ENCODE data around the gene PRPSAP2.

The PRPSAP2 gene

DNA sequence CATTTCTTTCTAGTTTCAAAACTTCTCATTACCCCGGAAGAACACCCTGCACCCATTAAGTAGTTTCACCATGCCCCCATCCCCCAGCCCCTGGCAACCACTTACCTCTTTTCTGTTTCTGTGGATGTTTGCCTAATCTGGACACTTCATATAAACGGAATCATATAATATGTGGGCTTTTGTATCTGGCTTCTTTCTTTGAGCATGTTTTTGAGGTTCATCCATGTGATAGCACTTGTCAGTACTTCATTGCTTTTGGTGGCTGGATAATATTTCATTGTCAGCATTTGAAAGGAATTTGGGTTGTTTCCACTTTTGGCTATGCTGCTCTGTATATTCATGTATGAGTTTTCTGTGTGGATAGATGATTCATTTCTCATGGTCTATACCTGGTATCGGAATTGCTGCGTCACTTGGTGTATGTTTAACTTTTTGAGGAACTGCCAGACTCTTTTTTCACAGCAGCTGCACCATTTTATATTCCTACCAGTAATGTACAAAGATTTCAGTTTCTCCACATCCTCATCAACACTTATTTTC, 64.1 kb downstream of the PRPSAP2 start:
- TF ChIP-seq GATA2 (IDR thresholded peaks at IDR 0.05; ENCODE audit: low read depth, low read length) (no peak), GATA3 (IDR thresholded peaks at IDR 0.05; ENCODE audit: low read depth, low read length) (no peak)

DNA sequence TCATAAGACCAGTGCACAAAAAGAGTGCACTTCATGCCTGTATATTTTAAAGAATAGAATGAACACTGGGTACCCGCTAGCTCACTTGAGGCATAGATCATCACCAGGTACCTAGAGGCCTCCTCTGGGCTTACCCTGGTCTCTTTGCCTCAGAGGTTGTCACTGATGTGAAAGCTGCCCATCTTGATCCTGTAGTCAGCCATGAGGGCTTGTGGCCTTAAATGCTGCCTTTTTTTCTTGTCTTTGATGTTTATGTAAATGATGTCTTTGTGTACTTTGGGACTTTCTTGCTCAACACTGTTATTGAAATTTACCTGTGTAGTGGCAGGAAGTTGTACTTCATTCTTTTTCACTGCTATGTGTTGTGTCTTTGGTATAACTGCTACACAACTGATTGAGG, 67.3 kb downstream of the PRPSAP2 start:
- TF ChIP-seq GATA3 (IDR thresholded peaks at IDR 0.05; ENCODE audit: low read depth, low read length) (no peak), GATA2 (IDR thresholded peaks at IDR 0.05; ENCODE audit: low read depth, low read length) (no peak)

DNA sequence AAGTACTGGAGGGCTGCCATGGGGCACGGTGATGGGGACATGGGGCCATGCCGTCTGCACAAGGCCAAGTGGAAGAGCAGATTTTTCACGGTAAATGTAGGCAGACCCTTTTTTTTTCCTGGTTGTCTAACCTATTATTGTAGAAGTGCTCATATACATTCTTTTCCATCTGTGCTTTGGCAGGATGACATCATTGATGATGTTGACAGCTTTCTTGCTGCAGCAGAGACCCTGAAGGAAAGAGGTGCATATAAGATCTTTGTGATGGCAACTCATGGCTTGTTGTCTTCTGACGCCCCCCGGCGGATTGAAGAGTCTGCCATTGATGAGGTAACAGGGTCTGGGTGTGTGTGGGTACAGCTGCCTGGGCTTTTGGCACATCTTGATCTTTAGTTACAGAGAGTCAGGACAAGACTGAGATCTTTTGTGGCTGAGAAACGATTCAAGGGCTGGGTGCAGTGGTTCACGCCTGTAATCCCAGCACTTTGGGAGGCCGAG, 70.7 kb downstream of the PRPSAP2 start:
- TF ChIP-seq GATA2 (IDR thresholded peaks at IDR 0.05; ENCODE audit: low read depth, low read length) (no peak), GATA3 (IDR thresholded peaks at IDR 0.05; ENCODE audit: low read depth, low read length) (no peak)

DNA sequence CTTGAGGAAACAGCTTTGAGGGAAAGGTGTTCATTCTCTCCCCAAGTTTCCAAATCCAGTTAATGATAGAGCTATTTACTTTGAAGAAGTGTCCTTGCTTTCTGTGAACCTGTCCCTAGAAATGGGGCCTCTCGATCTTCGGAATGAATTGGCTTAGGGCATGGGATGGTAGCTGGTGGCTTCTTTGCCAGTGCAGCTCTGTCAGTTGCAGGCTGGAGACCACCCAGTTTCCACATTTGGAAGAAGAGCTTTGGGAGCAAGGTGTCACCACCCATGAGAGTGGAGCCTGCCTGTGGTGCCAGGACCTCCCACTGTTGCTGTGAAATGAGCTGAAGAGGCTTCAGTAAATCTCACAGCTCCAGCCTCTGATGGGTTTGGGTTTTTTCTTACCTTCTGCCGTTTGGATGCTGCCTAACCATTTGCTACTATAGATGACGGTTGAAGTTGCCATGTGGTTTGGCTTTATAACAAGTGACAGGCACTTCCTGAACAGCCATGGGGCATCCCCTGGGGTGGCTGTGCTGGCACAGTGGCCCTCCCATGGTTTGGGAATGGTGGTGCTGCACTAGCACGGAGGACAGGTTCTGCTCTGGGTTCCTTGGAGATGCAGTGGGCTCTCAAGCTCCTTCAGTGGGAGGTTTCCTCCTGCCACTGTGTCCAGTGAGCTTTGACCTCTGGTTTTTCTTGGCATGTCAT, 74.6 kb downstream of the PRPSAP2 start:
- no peak for TF ChIP-seq GATA3 (IDR thresholded peaks at IDR 0.05; ENCODE audit: low read depth, low read length)
- TF ChIP-seq GATA2 (IDR thresholded peaks at IDR 0.05; ENCODE audit: low read depth, low read length) = no peak

DNA sequence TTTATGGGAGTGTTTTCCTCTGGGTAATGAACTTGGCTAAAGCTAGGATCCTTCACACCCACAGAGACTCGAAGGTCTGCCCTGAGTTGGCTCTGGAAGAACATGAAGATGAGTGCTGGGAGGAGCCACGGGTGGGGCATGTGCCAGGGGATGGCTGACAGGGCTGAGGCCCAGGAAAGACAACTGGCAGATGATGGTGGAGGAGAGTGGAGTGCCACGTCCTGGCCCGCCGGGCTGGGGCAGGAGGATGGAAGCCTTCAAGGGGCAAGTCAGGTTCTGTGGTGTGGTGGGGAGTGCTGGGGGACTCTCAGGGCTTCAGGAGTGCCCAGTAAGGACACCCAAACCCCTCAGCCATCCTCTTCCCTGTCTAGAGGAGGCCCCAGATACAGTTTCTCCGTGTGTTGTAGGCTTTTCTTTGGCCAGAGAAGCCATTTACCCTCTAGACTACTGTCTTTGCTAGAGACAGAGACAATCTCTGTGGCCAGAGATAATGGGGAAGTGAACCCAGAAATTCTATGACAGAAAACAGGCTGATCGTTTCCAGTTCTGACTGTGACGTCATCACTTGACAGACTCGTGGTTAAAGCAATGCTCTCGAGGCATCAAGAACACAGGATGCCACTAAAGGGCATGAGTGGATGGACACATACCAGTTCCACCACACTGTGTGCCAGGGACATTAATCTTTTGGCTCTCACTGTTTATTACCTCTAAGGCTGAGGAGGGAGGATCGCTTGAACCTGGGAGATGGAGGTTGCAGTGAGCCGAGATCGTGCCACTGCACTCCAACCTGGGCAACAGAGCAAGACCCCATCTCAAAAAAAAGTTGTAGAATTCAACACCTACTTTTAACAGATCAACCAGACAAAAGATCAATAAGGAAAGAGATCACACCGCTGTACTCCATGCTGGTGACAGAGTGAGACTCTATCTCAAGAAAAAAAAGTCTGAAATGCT, 75.4 kb downstream of the PRPSAP2 start:
- TF ChIP-seq GATA2 (IDR thresholded peaks at IDR 0.05; ENCODE audit: low read depth, low read length) (no peak), GATA3 (IDR thresholded peaks at IDR 0.05; ENCODE audit: low read depth, low read length) (no peak)

DNA sequence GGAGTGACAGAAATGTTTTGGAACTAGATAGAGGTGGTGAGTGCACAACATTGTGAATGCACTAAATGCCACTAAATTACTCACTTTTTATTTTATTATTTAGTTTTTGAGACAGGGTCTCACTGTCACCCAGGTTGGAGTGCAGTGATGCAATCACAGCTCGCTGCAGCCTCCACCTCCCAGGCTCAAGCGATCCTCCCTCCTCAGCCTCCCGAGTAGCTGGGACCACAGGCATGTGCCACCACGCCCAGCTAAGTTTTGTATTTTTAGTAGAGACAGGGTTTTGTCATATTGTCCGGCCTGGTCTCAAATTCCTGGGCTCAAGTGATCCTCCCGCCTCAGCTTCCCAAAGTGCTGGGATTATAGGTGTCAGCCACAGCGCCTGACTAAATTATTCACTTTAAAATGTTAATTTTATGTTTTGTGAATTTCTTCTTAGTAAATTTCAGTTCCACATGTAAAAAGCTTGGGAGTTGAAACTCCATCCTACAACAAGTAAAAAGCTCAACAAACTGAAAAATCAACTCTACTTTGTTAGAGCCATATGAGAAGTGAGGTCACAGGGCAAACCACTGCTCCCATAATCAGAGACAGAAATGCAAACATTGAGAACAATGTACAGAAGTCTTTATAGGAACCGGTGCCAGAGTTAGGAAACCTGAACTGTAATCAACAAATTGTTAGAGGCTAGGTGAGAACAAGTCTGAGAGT, 80.2 kb downstream of the PRPSAP2 start:
- TF ChIP-seq GATA3 (IDR thresholded peaks at IDR 0.05; ENCODE audit: low read depth, low read length) = no peak
- TF ChIP-seq GATA2 (IDR thresholded peaks at IDR 0.05; ENCODE audit: low read depth, low read length) = no peak

DNA sequence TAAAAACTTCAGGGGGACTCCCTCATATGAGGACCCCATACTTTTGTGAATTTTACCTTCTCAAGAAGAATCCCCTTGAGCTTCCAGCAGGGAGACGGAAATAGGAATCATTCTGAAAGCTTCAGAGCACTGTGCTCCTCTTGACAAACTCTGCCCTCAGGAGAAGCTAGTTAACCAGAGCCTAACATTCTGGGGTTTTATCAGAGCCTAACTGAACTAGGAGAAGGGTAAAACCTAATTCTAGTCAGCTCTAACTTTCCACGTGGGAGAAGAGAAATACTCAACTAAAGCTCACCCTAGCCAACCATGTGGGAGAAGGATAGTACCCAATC, 80.7 kb downstream of the PRPSAP2 start:
- TF ChIP-seq GATA3 (IDR thresholded peaks at IDR 0.05; ENCODE audit: low read depth, low read length) (no peak), GATA2 (IDR thresholded peaks at IDR 0.05; ENCODE audit: low read depth, low read length) (no peak)

DNA sequence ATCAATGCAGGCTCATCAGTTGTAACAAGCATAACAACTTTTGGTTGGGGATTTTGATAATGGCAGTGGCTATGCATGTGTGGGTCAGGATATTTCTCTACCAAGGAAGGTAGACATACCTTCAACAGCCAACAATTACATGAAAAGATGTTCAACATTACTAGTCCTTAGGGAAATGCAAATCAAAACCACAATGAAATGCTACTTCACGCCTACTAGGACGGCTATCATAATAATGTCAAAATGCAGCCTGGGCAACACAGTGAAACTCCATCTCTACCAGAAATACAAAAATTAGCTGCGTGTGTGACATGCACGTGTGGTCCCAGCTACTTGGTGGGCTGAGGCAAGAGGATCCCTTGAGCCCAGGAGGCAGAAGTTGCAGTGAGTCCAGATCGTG, 86.7 kb downstream of the PRPSAP2 start:
- TF ChIP-seq GATA2 (IDR thresholded peaks at IDR 0.05; ENCODE audit: low read depth, low read length) (no peak), GATA3 (IDR thresholded peaks at IDR 0.05; ENCODE audit: low read depth, low read length) (no peak)

DNA sequence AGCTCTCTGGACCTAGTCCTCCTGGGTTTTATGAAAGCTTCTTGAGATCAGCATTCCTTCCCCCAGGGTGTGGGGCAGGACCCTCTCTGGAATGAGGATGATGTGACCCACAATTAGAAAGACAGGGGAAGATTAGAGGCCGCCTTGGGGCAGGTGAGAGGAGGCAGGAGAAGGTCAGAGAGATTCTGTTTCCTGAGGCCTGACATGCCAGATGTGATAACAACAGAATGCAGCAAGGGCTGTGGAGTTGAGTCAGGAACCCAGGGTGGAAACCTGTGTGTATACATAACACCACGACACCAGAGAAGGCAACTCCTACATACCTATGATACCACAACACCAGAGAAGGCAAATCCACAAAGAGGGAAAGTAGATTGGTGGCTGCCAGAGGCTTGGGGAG, 88.6 kb downstream of the PRPSAP2 start:
- no peak for TF ChIP-seq GATA3 (IDR thresholded peaks at IDR 0.05; ENCODE audit: low read depth, low read length)
- no peak for TF ChIP-seq GATA2 (IDR thresholded peaks at IDR 0.05; ENCODE audit: low read depth, low read length)

DNA sequence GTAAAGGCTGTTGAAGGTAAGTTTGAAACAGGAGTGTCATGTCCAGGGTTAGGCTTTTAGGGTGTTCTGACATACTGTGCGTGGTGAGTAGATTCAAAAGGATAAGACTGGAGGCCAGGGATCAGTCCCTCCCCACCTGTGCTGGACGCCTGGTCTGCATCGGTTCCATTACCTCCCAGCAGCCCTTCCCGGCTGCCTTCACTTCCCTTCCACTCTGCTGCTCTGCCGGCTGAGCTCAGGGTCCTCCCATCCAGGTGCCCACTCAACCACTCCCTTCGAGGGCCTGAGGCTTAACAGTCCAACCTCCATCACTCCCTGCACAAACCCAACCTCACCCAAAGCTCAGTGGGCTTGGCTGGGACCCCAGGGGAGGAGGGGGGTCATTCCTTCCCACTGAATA, 89.9 kb downstream of the PRPSAP2 start:
- TF ChIP-seq GATA3 (IDR thresholded peaks at IDR 0.05; ENCODE audit: low read depth, low read length) (no peak), GATA2 (IDR thresholded peaks at IDR 0.05; ENCODE audit: low read depth, low read length) (no peak)

DNA sequence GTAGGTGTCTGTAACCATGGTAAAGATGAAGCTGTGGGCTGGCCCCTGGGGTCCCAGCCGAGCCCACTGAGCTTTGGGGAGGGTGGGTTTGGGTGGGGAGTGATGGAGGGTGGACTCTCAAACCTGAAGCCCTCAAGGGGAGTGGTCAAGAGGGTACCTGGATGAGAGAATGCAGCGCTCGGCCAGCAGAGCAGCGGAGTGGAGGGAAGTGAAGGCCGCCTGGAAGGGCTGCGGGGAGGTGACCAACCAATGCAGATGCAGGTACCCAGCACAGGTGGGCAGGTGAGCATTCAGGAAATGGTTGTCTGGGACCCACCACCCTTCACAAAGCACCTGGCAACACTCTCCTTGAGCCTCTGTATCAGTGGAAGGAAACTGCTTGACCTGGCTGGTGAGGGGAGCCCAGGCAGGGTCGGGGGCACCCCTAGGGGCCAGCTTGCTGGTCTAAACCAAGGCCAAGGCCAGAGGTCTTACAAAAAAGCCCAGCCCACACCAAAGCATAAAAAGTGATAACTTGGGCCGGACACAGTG, 90.6 kb downstream of the PRPSAP2 start:
- TF ChIP-seq GATA3 (IDR thresholded peaks at IDR 0.05; ENCODE audit: low read depth, low read length) = no peak
- TF ChIP-seq GATA2 (IDR thresholded peaks at IDR 0.05; ENCODE audit: low read depth, low read length) = no peak

DNA sequence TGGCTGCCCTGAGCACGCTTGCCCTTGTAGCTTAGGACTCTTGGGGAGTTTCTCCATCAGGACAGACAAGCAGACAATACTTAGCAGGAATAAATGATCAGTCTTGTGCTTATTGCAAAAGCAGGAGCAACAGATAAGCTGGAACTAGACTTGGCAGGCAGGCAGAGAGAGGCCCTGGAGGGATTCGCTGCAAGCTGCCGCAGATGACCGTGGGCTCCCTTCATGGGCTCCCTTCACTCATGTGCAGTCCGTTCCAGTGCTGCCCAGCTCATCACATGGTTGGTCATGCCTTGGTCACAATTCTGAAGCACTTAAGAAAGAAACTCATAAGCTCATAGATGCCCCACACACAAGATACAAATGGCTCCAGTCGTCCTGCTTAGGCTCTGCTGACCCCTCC, 91.6 kb downstream of the PRPSAP2 start:
- TF ChIP-seq GATA2 (IDR thresholded peaks at IDR 0.05; ENCODE audit: low read depth, low read length) (no peak), GATA3 (IDR thresholded peaks at IDR 0.05; ENCODE audit: low read depth, low read length) (no peak)

DNA sequence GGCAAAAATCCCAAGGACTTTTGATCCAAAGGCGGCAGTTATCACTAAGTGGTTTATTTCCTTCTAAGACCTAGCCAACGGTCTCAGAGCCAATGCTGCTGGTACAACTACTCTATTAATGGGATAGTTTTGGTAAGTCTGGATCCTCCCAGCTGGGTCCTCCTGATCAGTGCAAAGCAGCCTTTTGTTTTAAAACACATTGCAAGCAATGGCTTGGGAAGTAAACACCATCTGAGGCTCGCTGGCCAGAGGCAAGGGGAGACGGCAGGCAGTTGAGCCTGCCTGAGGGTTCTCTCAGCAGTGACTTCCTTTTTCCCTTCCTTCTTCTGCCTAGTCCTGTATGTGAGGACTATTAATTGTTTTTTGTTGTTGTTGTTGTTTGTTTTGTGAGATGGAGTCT, 92.4 kb downstream of the PRPSAP2 start:
- no peak for TF ChIP-seq GATA3 (IDR thresholded peaks at IDR 0.05; ENCODE audit: low read depth, low read length)
- no peak for TF ChIP-seq GATA2 (IDR thresholded peaks at IDR 0.05; ENCODE audit: low read depth, low read length)
